Parathyroid adenoma (tissue), 2 donors: ENCODE data around the gene SCN8A.
"Not testable (repeated sequence)": the region's sequence is repeated elsewhere in the genome, so short reads cannot be mapped to it uniquely, and the experiment has no call there.

Experiments
- H2AFZ ChIP-seq: fragments of 300-600 bp; sonication (generic); one replicate; pipeline ENCODE4 v1.7.0; 2017; ENCODE audit warnings: antibody characterized with exemption, mild to moderate bottlenecking
- H3K27ac ChIP-seq: fragments of 300-600 bp; sonication (generic); one replicate; pipeline ENCODE4 v1.7.0; 2017
- H3K27me3 ChIP-seq: fragments of 300-600 bp; sonication (generic); one replicate; pipeline ENCODE4 v1.7.0; 2017; ENCODE audit warnings: low read length; ENCODE audit not compliant: control insufficient read depth, insufficient read depth
- H3K36me3 ChIP-seq: fragments of 300-600 bp; sonication (generic); one replicate; pipeline ENCODE4 v1.7.0; 2017; ENCODE audit warnings: low read length; ENCODE audit not compliant: control insufficient read depth, insufficient read depth
- H3K4me1 ChIP-seq: fragments of 300-600 bp; sonication (generic); one replicate; pipeline ENCODE4 v1.7.0; 2017; ENCODE audit warnings: control low read depth
- H3K4me2 ChIP-seq: fragments of 300-600 bp; sonication (generic); one replicate; pipeline ENCODE4 v1.7.0; 2017; ENCODE audit warnings: low read length
- H3K4me3 ChIP-seq: fragments of 300-600 bp; sonication (generic); one replicate; pipeline ENCODE4 v1.7.0; 2017; ENCODE audit warnings: low read depth, low read length
- H3K79me2 ChIP-seq: fragments of 300-600 bp; sonication (generic); one replicate; pipeline ENCODE4 v1.7.0; 2017; ENCODE audit warnings: control low read depth
- H3K9ac ChIP-seq: fragments of 300-600 bp; sonication (generic); one replicate; pipeline ENCODE4 v1.7.0; 2017; ENCODE audit warnings: mild to moderate bottlenecking
- H3K9me3 ChIP-seq: fragments of 300-600 bp; sonication (generic); one replicate; pipeline ENCODE4 v1.7.0; 2017; ENCODE audit warnings: low read length; ENCODE audit not compliant: control insufficient read depth
- TF ChIP-seq, protein P1 (sequence below): fragments of 300-600 bp; sonication (generic); IDR thresholded peaks from one replicate; pipeline ENCODE4 v1.7.0; 2017; ENCODE audit warnings: antibody characterized with exemption, mild to moderate bottlenecking
- donor health status: primary hyperparathyroidism.

Gene SCN8A

DNA sequence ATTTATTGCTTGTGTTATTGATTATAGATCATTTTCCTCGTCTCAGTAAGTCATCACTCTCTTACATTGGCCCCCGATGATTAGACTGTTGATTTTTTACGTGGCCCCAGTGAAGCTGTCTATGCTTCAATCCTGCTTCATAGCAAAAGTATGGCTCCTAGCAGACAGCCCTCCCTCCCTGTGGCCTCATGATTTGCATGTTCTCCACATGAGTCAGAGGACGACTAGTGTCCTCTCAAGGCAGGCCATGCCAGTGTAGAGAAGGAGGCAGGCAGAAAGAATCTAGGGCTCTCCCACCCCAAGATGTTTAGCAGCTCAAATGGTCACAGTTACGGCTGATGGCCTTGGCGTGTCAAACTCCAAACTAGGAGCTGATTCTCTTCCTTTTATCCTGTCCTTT is 197.8 kb downstream of the SCN8A start:
- H2AFZ ChIP-seq = no peak overlapping the region
- H3K27ac ChIP-seq = no peak overlapping the region
- no peaks in the 10 kb centered on the region for H3K79me2 ChIP-seq
- no peak overlapping the region for H3K9ac ChIP-seq
- H3K4me1 ChIP-seq = no peaks in the 10 kb centered on the region
- H3K4me3 ChIP-seq = no peak overlapping the region
- H3K9me3 ChIP-seq = no peaks in the 10 kb centered on the region
- TF ChIP-seq, protein P1, sequence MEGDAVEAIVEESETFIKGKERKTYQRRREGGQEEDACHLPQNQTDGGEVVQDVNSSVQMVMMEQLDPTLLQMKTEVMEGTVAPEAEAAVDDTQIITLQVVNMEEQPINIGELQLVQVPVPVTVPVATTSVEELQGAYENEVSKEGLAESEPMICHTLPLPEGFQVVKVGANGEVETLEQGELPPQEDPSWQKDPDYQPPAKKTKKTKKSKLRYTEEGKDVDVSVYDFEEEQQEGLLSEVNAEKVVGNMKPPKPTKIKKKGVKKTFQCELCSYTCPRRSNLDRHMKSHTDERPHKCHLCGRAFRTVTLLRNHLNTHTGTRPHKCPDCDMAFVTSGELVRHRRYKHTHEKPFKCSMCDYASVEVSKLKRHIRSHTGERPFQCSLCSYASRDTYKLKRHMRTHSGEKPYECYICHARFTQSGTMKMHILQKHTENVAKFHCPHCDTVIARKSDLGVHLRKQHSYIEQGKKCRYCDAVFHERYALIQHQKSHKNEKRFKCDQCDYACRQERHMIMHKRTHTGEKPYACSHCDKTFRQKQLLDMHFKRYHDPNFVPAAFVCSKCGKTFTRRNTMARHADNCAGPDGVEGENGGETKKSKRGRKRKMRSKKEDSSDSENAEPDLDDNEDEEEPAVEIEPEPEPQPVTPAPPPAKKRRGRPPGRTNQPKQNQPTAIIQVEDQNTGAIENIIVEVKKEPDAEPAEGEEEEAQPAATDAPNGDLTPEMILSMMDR = no peak
- H3K27me3 ChIP-seq = no peaks in the 10 kb centered on the region
- H3K4me2 ChIP-seq = no peak overlapping the region
- no peaks in the 10 kb centered on the region for H3K36me3 ChIP-seq

DNA sequence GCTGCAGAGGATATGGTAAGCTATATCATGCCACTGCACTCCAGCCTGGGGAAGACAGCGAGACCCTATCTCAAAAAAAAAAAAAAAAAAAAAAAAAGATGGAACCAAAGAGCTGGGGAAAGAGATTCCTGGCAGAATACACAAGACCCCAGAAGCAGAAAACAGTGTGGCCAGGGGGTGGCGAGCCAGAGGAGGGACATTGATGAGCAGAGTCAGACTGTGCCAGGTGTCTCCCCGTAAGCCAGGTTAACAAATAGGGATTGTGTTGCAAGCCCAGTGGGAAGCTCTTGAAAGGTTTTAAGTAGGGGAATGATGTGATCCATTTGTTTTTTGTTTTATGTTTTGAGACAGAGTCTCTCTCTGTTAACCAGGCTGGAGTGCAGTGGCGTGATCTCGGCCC is 201.4 kb downstream of the SCN8A start:
- no peaks in the 10 kb centered on the region for H3K4me1 ChIP-seq
- no peaks in the 10 kb centered on the region for H3K27me3 ChIP-seq
- no peaks in the 10 kb centered on the region for H3K9me3 ChIP-seq
- H3K79me2 ChIP-seq = no peaks in the 10 kb centered on the region
- H2AFZ ChIP-seq = no peak overlapping the region
- H3K36me3 ChIP-seq = no peaks in the 10 kb centered on the region
- H3K4me2 ChIP-seq = no peak overlapping the region
- no peak overlapping the region for H3K27ac ChIP-seq
- H3K9ac ChIP-seq = no peak overlapping the region
- TF ChIP-seq, protein P1 = no peak
- no peak overlapping the region for H3K4me3 ChIP-seq

DNA sequence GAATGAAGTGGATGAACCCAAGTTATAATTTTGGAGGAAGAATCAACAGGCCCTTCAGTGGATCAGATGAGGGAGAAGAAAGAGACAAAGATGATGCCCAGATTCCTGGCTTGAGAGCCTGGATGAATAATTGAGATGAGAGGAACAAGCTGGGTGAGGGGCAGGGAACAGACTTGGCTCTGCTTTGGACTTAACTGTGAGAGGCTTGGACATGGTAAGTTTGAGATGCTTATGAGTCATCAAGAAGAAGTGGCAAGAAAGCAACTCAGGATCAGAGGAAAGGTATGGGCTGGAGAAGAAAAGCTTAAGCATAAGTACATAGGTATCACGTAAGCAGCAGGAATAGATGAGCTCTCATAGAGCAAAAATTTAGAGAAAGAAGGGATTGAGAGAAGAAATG is 202.2 kb downstream of the SCN8A start:
- no peak overlapping the region for H3K27ac ChIP-seq

DNA sequence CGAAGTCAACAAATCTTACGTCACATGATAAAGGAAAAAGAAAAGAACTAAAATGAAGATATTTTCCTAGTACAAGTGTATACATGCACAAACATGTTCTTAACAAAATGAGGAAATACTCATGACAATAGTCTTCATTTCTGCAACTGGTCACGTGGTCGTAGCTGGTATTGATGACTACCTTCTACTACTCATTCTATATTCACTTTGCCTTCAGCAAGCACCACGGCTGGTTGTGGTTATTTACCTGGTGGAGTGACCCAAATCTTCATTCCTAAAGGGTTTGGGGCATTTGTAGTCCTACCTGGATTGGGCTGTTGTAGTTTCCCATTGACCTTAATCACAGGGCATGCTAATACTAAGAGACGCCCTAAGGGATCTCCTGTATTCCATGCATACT is 206.3 kb downstream of the SCN8A start:
- peaks cover 2% of the 10 kb centered on the region for H3K4me1 ChIP-seq
- H3K9me3 ChIP-seq = no peaks in the 10 kb centered on the region
- no peak overlapping the region for H2AFZ ChIP-seq
- no peak overlapping the region for H3K27ac ChIP-seq
- H3K79me2 ChIP-seq = no peaks in the 10 kb centered on the region
- H3K4me2 ChIP-seq = no peak overlapping the region
- no peaks in the 10 kb centered on the region for H3K36me3 ChIP-seq
- H3K27me3 ChIP-seq = no peaks in the 10 kb centered on the region
- H3K9ac ChIP-seq = no peak overlapping the region
- no peak overlapping the region for H3K4me3 ChIP-seq
- TF ChIP-seq, protein P1 = no peak

More for the DNA sequence above, 202.2 kb downstream of the SCN8A start:
- H3K4me2 ChIP-seq = no peak overlapping the region
- H3K27me3 ChIP-seq = no peaks in the 10 kb centered on the region
- H3K9me3 ChIP-seq = no peaks in the 10 kb centered on the region
- no peaks in the 10 kb centered on the region for H3K79me2 ChIP-seq
- H2AFZ ChIP-seq = no peak overlapping the region
- TF ChIP-seq, protein P1 = no peak
- H3K4me3 ChIP-seq = no peak overlapping the region
- no peak overlapping the region for H3K9ac ChIP-seq
- H3K4me1 ChIP-seq = no peaks in the 10 kb centered on the region
- no peaks in the 10 kb centered on the region for H3K36me3 ChIP-seq

DNA sequence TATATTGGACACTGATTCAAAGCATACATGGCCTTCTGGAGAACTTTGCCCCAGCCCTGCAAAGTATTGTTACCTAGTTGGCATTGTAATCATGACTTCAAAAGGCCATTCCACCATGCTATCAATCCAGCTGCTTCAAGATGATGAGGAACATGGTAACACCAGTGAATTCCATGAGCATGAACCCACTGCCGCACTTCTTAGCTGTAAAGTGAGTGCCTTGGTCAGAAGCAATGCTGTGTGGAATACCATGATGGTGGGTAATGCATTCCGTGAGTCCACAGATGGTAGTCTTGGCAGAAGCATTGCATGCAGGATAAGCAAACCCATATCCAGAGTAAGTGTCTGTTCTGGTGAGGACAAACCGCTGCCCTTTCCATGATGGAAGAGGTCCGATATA is 207.0 kb downstream of the SCN8A start:
- not testable (repeated sequence) for H3K4me1 ChIP-seq, H3K79me2 ChIP-seq, H3K36me3 ChIP-seq, H3K9ac ChIP-seq, H3K4me2 ChIP-seq, H3K27me3 ChIP-seq, H3K4me3 ChIP-seq, H3K27ac ChIP-seq, H2AFZ ChIP-seq, H3K9me3 ChIP-seq
